Mesendoderm (in vitro differentiated cells): Measurements from ENCODE around the gene TXN2.
"Not testable (repeated sequence)": the region's sequence is repeated elsewhere in the genome, so short reads cannot be mapped to it uniquely, and the experiment has no call there.

Source experiments
- DNase-seq: peaks from one replicate; pipeline ENCODE4 v3.0.0; 2013
- H2AK5ac ChIP-seq: 2 replicates; pipeline ENCODE4 v1.6.1; 2013; ENCODE audit warnings: low read length, inconsistent platforms
- H2BK120ac ChIP-seq: 2 replicates; pipeline ENCODE4 v1.6.1; 2013; ENCODE audit warnings: low read depth, mild to moderate bottlenecking, low read length, moderate library complexity, mixed read lengths
- H2BK15ac ChIP-seq: replicated peaks from 2 replicates; pipeline ENCODE4 v1.6.1; 2013; ENCODE audit warnings: low read depth, mild to moderate bottlenecking, moderate library complexity
- H2BK5ac ChIP-seq: 2 replicates; pipeline ENCODE4 v1.6.1; 2013; ENCODE audit warnings: low read length, inconsistent platforms
- H3K18ac ChIP-seq: 2 replicates; pipeline ENCODE4 v1.6.1; 2013; ENCODE audit warnings: mild to moderate bottlenecking, low read length, mixed read lengths
- H3K23ac ChIP-seq: one replicate; pipeline ENCODE4 v1.6.1; 2013; ENCODE audit warnings: low read length
- H3K27ac ChIP-seq: 2 replicates; pipeline ENCODE4 v1.5.1; 2013; ENCODE audit warnings: low read depth, mild to moderate bottlenecking, inconsistent platforms, low read length, moderate library complexity
- H3K27me3 ChIP-seq: 2 replicates; pipeline ENCODE4 v1.6.1; 2013; ENCODE audit warnings: low read length, control low read depth, mild to moderate bottlenecking, inconsistent platforms; ENCODE audit not compliant: insufficient read depth, poor library complexity
- H3K36me3 ChIP-seq: 2 replicates; pipeline ENCODE4 v1.6.1; 2013; ENCODE audit warnings: low read length, inconsistent platforms; ENCODE audit not compliant: control insufficient read depth, insufficient read depth
- H3K4ac ChIP-seq: one replicate; pipeline ENCODE4 v1.6.1; 2013; ENCODE audit warnings: low read depth, mild to moderate bottlenecking, low read length, moderate library complexity
- H3K4me1 ChIP-seq: 2 replicates; pipeline ENCODE4 v1.6.1; 2013; ENCODE audit warnings: low read depth, low read length, inconsistent platforms; ENCODE audit not compliant: control insufficient read depth
- H3K4me2 ChIP-seq: 2 replicates; pipeline ENCODE4 v1.6.1; 2013; ENCODE audit warnings: low read length
- H3K4me3 ChIP-seq: 2 replicates; pipeline ENCODE4 v1.5.1; 2013; ENCODE audit warnings: mild to moderate bottlenecking, low read length
- H3K56ac ChIP-seq: one replicate; pipeline ENCODE4 v1.6.1; 2013; ENCODE audit warnings: low read length
- H3K79me1 ChIP-seq: 2 replicates; pipeline ENCODE4 v1.6.1; 2013; ENCODE audit warnings: low read length, inconsistent platforms
- H3K79me2 ChIP-seq: 2 replicates; pipeline ENCODE4 v1.6.1; 2013; ENCODE audit warnings: mild to moderate bottlenecking, low read length; ENCODE audit not compliant: control insufficient read depth, insufficient read depth
- H3K9ac ChIP-seq: 2 replicates; pipeline ENCODE4 v1.6.1; 2013; ENCODE audit warnings: low read length, inconsistent platforms
- H4K5ac ChIP-seq: one replicate; pipeline ENCODE4 v1.6.1; 2013; ENCODE audit warnings: low read length
- H4K8ac ChIP-seq: one replicate; pipeline ENCODE4 v1.6.1; 2013; ENCODE audit warnings: low read depth, mild to moderate bottlenecking, control low read depth, low read length, moderate library complexity
- WGBS: extraction: QIAGEN DNeasy Blood & Tissue Kit; methylation state at CpG from one replicate; pipeline ENCODE4 v1.1.7; 2013; ENCODE audit warnings: low lambda C conversion rate, missing lambda C conversion rate; ENCODE audit not compliant: insufficient coverage; ENCODE audit errors: extremely low coverage; 5-methylcytosine and 5-hydroxymethylcytosine counted together

Gene TXN2

GRCh38 chr22:36424901-36425579 lies 56.4 kb downstream of the TXN2 start:
- H2BK120ac ChIP-seq = no peak overlapping the region
- H4K8ac ChIP-seq = no peak overlapping the region
- H3K4me1 ChIP-seq = peaks cover 4% of the 10 kb centered on the region
- H3K18ac ChIP-seq = no peak overlapping the region
- no peak overlapping the region for H3K27ac ChIP-seq
- H3K79me2 ChIP-seq = no peaks in the 10 kb centered on the region
- no peak overlapping the region for H4K5ac ChIP-seq
- H3K4me2 ChIP-seq = no peak overlapping the region
- H3K4me3 ChIP-seq = no peak overlapping the region
- no peaks in the 10 kb centered on the region for H3K27me3 ChIP-seq
- no peak overlapping the region for H3K9ac ChIP-seq
- H2AK5ac ChIP-seq = no peak overlapping the region
- H3K23ac ChIP-seq = no peak overlapping the region
- no peaks in the 10 kb centered on the region for H3K79me1 ChIP-seq
- no peak overlapping the region for H2BK5ac ChIP-seq
- H2BK15ac ChIP-seq = no peak overlapping the region
- no peak overlapping the region for H3K56ac ChIP-seq
- no peak for DNase-seq
- no CpG with 5 or more reads among the region's 5 CpGs for WGBS
- H3K4ac ChIP-seq = no peak overlapping the region
- no peaks in the 10 kb centered on the region for H3K36me3 ChIP-seq

GRCh38 chr22:36424466-36424865 lies 57.0 kb downstream of the TXN2 start:
- not testable (repeated sequence) for H3K9ac ChIP-seq, H3K27ac ChIP-seq, H3K4me1 ChIP-seq, H4K8ac ChIP-seq, H2BK15ac ChIP-seq, H3K23ac ChIP-seq, H3K27me3 ChIP-seq, H3K4me2 ChIP-seq, H3K4ac ChIP-seq, H2AK5ac ChIP-seq, DNase-seq, H3K79me1 ChIP-seq, H2BK120ac ChIP-seq, H2BK5ac ChIP-seq, H3K79me2 ChIP-seq, H3K4me3 ChIP-seq, H4K5ac ChIP-seq, H3K18ac ChIP-seq, H3K36me3 ChIP-seq
- H3K56ac ChIP-seq = peak overlapping the region; percentile 6
- WGBS = no CpG with 5 or more reads among the region's 5 CpGs

- Histone ChIP-seq H2BK120ac (no peak overlapping the region), H3K4me2 (no peak overlapping the region), H3K36me3 (no peaks in the 10 kb centered on the region), H3K4ac (no peak overlapping the region), H2AK5ac (no peak overlapping the region), H3K79me1 (no peaks in the 10 kb centered on the region), H3K23ac (peak overlapping the region; percentile 57), H3K56ac (no peak overlapping the region), H4K8ac (no peak overlapping the region), H3K79me2 (no peaks in the 10 kb centered on the region), H3K9ac (no peak overlapping the region), H3K27ac (no peak overlapping the region), H3K27me3 (no peaks in the 10 kb centered on the region), H2BK5ac (no peak overlapping the region), H3K4me1 (peaks cover 5% of the 10 kb centered on the region), H3K18ac (no peak overlapping the region), H4K5ac (no peak overlapping the region), H2BK15ac (no peak overlapping the region), H3K4me3 (no peak overlapping the region)
- WGBS = no CpG with 5 or more reads among the region's 16 CpGs
- no peak for DNase-seq
Measured at GRCh38 chr22:36423461-36424404, 57.7 kb downstream of the TXN2 start.

- WGBS = no CpG with 5 or more reads among the region's 14 CpGs
- Histone ChIP-seq H3K4ac (no peak overlapping the region), H3K4me1 (peaks cover 5% of the 10 kb centered on the region)
Measured at GRCh38 chr22:36422287-36423014, 59.0 kb downstream of the TXN2 start.

GRCh38 chr22:36419912-36420882 lies 61.2 kb downstream of the TXN2 start:
- Histone ChIP-seq H3K9ac (no peak overlapping the region), H4K8ac (no peak overlapping the region), H3K27ac (no peak overlapping the region), H3K79me1 (no peaks in the 10 kb centered on the region), H4K5ac (no peak overlapping the region), H3K4ac (no peak overlapping the region), H2AK5ac (no peak overlapping the region), H3K4me1 (peaks cover 1% of the 10 kb centered on the region), H2BK120ac (no peak overlapping the region), H3K4me3 (no peak overlapping the region), H3K23ac (no peak overlapping the region), H3K27me3 (no peaks in the 10 kb centered on the region), H2BK15ac (peak overlapping the region; percentile 38), H3K56ac (no peak overlapping the region), H3K18ac (no peak overlapping the region), H3K36me3 (no peaks in the 10 kb centered on the region), H3K4me2 (no peak overlapping the region), H2BK5ac (no peak overlapping the region), H3K79me2 (no peaks in the 10 kb centered on the region)
- DNase-seq = no peak
- no CpG with 5 or more reads among the region's 21 CpGs for WGBS

More at GRCh38 chr22:36422287-36423014, 59.0 kb downstream of the TXN2 start:
- H3K9ac ChIP-seq = no peak overlapping the region
- H4K5ac ChIP-seq = no peak overlapping the region
- H3K27ac ChIP-seq = no peak overlapping the region
- H2BK15ac ChIP-seq = no peak overlapping the region
- H3K18ac ChIP-seq = no peak overlapping the region
- H3K79me1 ChIP-seq = no peaks in the 10 kb centered on the region
- no peak overlapping the region for H2BK120ac ChIP-seq
- peak overlapping the region; percentile 2 for H3K56ac ChIP-seq
- H3K4me3 ChIP-seq = no peak overlapping the region
- H3K23ac ChIP-seq = no peak overlapping the region
- no peak overlapping the region for H4K8ac ChIP-seq
- no peak overlapping the region for H2AK5ac ChIP-seq
- no peak overlapping the region for H3K4me2 ChIP-seq
- DNase-seq = no peak
- no peaks in the 10 kb centered on the region for H3K36me3 ChIP-seq
- no peaks in the 10 kb centered on the region for H3K27me3 ChIP-seq
- H3K79me2 ChIP-seq = no peaks in the 10 kb centered on the region
- no peak overlapping the region for H2BK5ac ChIP-seq
